ENCODE results near the gene MCRIP2. TPM values are rescaled to one million over a fixed set of nuclear protein-coding genes. Genes with fewer than 3 reads are reported as not detected.
A peak's percentile ranks its signal among the peaks of the same experiment; 100 is the strongest.

Gene MCRIP2
- 13.3 and 22.4 TPM in 2 replicates for total RNA-seq (ENCODE audit: low replicate concordance)

- peak; percentile 66 for DNase-seq (ENCODE audit: low read depth)
- peak within 1 kb of the TSS; percentile 85 for H3K4me3 ChIP-seq (ENCODE audit: low read depth, low read length)
- TF ChIP-seq CTCF (IDR thresholded peaks at IDR 0.05; ENCODE audit: insufficient read depth, low read length), result no peak
Observed at GRCh38 chr16:641326-642188, at the start of gene MCRIP2. Gene MCRIP2, plus strand, starts transcription at chr16:641828. Its CDS starts 164 bp downstream, at chr16:641992.

- DNase-seq (ENCODE audit: low read depth), result no peak
- no peak for TF ChIP-seq CTCF (IDR thresholded peaks at IDR 0.05; ENCODE audit: insufficient read depth, low read length)
- no peak overlapping the region for H3K4me3 ChIP-seq (ENCODE audit: low read depth, low read length)
Observed at GRCh38 chr16:591892-592517, 49.6 kb upstream of the MCRIP2 start.

GRCh38 chr16:592518-593306 lies 48.9 kb upstream of the MCRIP2 start:
- no peak overlapping the region for H3K4me3 ChIP-seq (ENCODE audit: low read depth, low read length)
- TF ChIP-seq CTCF (IDR thresholded peaks at IDR 0.05; ENCODE audit: insufficient read depth, low read length), result no peak
- DNase-seq (ENCODE audit: low read depth), result peak; percentile 30

- H3K4me3 ChIP-seq (ENCODE audit: low read depth, low read length), result no peak overlapping the region
- no peak for DNase-seq (ENCODE audit: low read depth)
- no peak for TF ChIP-seq CTCF (IDR thresholded peaks at IDR 0.05; ENCODE audit: insufficient read depth, low read length)
Observed at GRCh38 chr16:593406-593805, 48.2 kb upstream of the MCRIP2 start.

GRCh38 chr16:593807-594206 lies 47.8 kb upstream of the MCRIP2 start:
- no peak overlapping the region for H3K4me3 ChIP-seq (ENCODE audit: low read depth, low read length)
- no peak for DNase-seq (ENCODE audit: low read depth)
- TF ChIP-seq CTCF (IDR thresholded peaks at IDR 0.05; ENCODE audit: insufficient read depth, low read length), result no peak

- DNase-seq (ENCODE audit: low read depth), result no peak
- TF ChIP-seq CTCF (IDR thresholded peaks at IDR 0.05; ENCODE audit: insufficient read depth, low read length), result no peak
Observed at GRCh38 chr16:595094-595528, 46.5 kb upstream of the MCRIP2 start.

More at GRCh38 chr16:595094-595528, 46.5 kb upstream of the MCRIP2 start:
- no peak overlapping the region for H3K4me3 ChIP-seq (ENCODE audit: low read depth, low read length)
